Measurements from ENCODE around the gene SEC14L3. TPM values are rescaled to one million over a fixed set of nuclear protein-coding genes. Genes with fewer than 3 reads are reported as not detected.

Gene SEC14L3
- total RNA-seq, 1 experiment from 2014 or later: not detected

GRCh38 chr22:30439226-30439625 lies 32.6 kb downstream of the SEC14L3 start:
- CTCF ChIA-PET: no interaction called here
- in situ Hi-C loops (cut with HindIII; ENCODE audit: low pct_unique_long_range_greater_than_20kb, low sequenced_read_pairs): no loop called here

GRCh38 chr22:30438559-30438958 lies 33.3 kb downstream of the SEC14L3 start:
- H3K36me3 ChIP-seq (ENCODE audit: control insufficient read depth, insufficient read depth, low read length): peaks cover 2% of the 10 kb centered on the region; the same call in 1 of the 2 replicates
- H3K27me3 ChIP-seq (ENCODE audit: control insufficient read depth, insufficient read depth, low read length): no peaks in the 10 kb centered on the region
- no TSS peak for BruUV-seq (replicated peaks)
- no peak overlapping the region for H3K27ac ChIP-seq (ENCODE audit: low read length)
- in situ Hi-C loops (cut with HindIII; ENCODE audit: low pct_unique_long_range_greater_than_20kb, low sequenced_read_pairs): no loop called here
- no peaks in the 10 kb centered on the region for H3K4me1 ChIP-seq (ENCODE audit: control insufficient read depth, insufficient read depth, low read length)
- intact Hi-C loops (cut with micrococcal nuclease; ENCODE audit: unreplicated experiment): no loop called here
- TF ChIP-seq POLR2AphosphoS5 (IDR thresholded peaks at IDR 0.05; ENCODE audit: low read depth, low read length) (no peak), TCF7L2 (IDR thresholded peaks at IDR 0.05; ENCODE audit: low read depth, low read length) (no peak), SIN3A (IDR thresholded peaks at IDR 0.05; ENCODE audit: borderline replicate concordance, insufficient read depth, low read depth, low read length) (no peak), REST (IDR thresholded peaks at IDR 0.05; ENCODE audit: insufficient read depth in 1 of 2, low read depth in 2 of 2, low read length in 1 of 2) (no peak)
- TF ChIP-seq, protein P1, sequence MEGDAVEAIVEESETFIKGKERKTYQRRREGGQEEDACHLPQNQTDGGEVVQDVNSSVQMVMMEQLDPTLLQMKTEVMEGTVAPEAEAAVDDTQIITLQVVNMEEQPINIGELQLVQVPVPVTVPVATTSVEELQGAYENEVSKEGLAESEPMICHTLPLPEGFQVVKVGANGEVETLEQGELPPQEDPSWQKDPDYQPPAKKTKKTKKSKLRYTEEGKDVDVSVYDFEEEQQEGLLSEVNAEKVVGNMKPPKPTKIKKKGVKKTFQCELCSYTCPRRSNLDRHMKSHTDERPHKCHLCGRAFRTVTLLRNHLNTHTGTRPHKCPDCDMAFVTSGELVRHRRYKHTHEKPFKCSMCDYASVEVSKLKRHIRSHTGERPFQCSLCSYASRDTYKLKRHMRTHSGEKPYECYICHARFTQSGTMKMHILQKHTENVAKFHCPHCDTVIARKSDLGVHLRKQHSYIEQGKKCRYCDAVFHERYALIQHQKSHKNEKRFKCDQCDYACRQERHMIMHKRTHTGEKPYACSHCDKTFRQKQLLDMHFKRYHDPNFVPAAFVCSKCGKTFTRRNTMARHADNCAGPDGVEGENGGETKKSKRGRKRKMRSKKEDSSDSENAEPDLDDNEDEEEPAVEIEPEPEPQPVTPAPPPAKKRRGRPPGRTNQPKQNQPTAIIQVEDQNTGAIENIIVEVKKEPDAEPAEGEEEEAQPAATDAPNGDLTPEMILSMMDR (IDR thresholded peaks at IDR 0.05): no peak
- DNase-seq (ENCODE audit: low read depth, low spot score) (no peak), ATAC-seq (no peak)
- no peak overlapping the region for H3K4me3 ChIP-seq (ENCODE audit: low read depth in 2 of 2, low read length in 2 of 2)
- POLR2A ChIA-PET: no interaction called here
- CTCF ChIA-PET: no interaction called here
- H3K9me3 ChIP-seq (ENCODE audit: control insufficient read depth, insufficient read depth, low read depth, low read length): no peaks in the 10 kb centered on the region

More at GRCh38 chr22:30439226-30439625, 32.6 kb downstream of the SEC14L3 start:
- intact Hi-C loops (cut with micrococcal nuclease; ENCODE audit: unreplicated experiment): no loop called here
- Histone ChIP-seq H3K36me3 (ENCODE audit: control insufficient read depth, insufficient read depth, low read length) (peaks cover 2% of the 10 kb centered on the region; the same call in 1 of the 2 replicates), H3K27me3 (ENCODE audit: control insufficient read depth, insufficient read depth, low read length) (no peaks in the 10 kb centered on the region), H3K4me1 (ENCODE audit: control insufficient read depth, insufficient read depth, low read length) (no peaks in the 10 kb centered on the region), H3K9me3 (ENCODE audit: control insufficient read depth, insufficient read depth, low read depth, low read length) (no peaks in the 10 kb centered on the region), H3K27ac (ENCODE audit: low read length) (no peak overlapping the region), H3K4me3 (ENCODE audit: low read depth in 2 of 2, low read length in 2 of 2) (no peak overlapping the region)
- ATAC-seq: no peak
- POLR2A ChIA-PET: no interaction called here
- no TSS peak for BruUV-seq (replicated peaks)
- TF ChIP-seq SIN3A (IDR thresholded peaks at IDR 0.05; ENCODE audit: borderline replicate concordance, insufficient read depth, low read depth, low read length): no peak
- no peak for TF ChIP-seq REST (IDR thresholded peaks at IDR 0.05; ENCODE audit: insufficient read depth in 1 of 2, low read depth in 2 of 2, low read length in 1 of 2)
- no peak for DNase-seq (ENCODE audit: low read depth, low spot score)
